Peyer's patch (tissue), 4 donors: ENCODE data around the gene EXOC4. TPM values are rescaled to one million over a fixed set of nuclear protein-coding genes. Genes with fewer than 3 reads are reported as not detected.

Experiments
- DNase-seq, 3 donors: peaks; one replicate each; pipeline ENCODE4 v3.0.0-alpha.2; 2017 to 2019
- H3K27ac ChIP-seq, 4 donors: fragments of 200-600 bp; sonication (generic); one replicate each; pipeline ENCODE4 v1.5.1; 2016 to 2019
- H3K27me3 ChIP-seq, 2 donors: fragments of 200-600 bp; sonication (generic); one replicate each; pipeline ENCODE4 v1.5.1; 2019
- H3K36me3 ChIP-seq, 3 donors: fragments of 200-600 bp; sonication (generic); one replicate each; pipeline ENCODE4 v1.5.1; 2016 to 2019
- H3K4me1 ChIP-seq, 4 donors: fragments of 200-600 bp; sonication (generic); one replicate each; pipeline ENCODE4 v1.5.1; 2016 to 2019
- H3K4me3 ChIP-seq, 4 donors: fragments of 200-600 bp; sonication (generic); 1 replicate in 3 of 4; 2 replicates in 1 of 4; pipeline ENCODE4 v1.5.1; 2016 to 2019; ENCODE audit warnings: mild to moderate bottlenecking in 1 of 4
- H3K9me3 ChIP-seq, 4 donors: fragments of 200-600 bp; sonication (generic); one replicate each; pipeline ENCODE4 v1.5.1; 2016 to 2019; ENCODE audit warnings: mild to moderate bottlenecking in 1 of 4
- CTCF ChIP-seq, 6 experiments: fragments of 450-650 bp in 4 of 6; fragments of 200-600 bp in 2 of 6; sonication (generic) in 1 of 6; IDR thresholded peaks; one replicate each; pipeline ENCODE4 v1.5.1; 2017 to 2019; ENCODE audit warnings: antibody characterized with exemption in 6 of 6, mild to moderate bottlenecking in 3 of 6, moderate library complexity in 1 of 6
- POLR2A ChIP-seq, 2 donors: fragments of 450-650 bp; IDR thresholded peaks; one replicate each; pipeline ENCODE4 v1.5.1; 2017; ENCODE audit warnings: antibody characterized with exemption in 2 of 2, mild to moderate bottlenecking in 2 of 2, moderate library complexity in 2 of 2
- total RNA-seq, 4 donors: library from RNA; depleted of rRNA; stranded (reverse); fragments of >200 nt; gene quantifications; one replicate each; pipeline ENCODE4 v1.1.0, GENCODE V29; 2016

Gene EXOC4
- total RNA-seq, 4 donors from 2014 or later = 128 to 502 (median 141) TPM

- no peak for TF ChIP-seq CTCF (IDR thresholded peaks at IDR 0.05)
- no peak for TF ChIP-seq POLR2A (IDR thresholded peaks at IDR 0.05)
- no peaks in the 10 kb centered on the region for H3K36me3 ChIP-seq
- no peak overlapping the region for H3K4me3 ChIP-seq
- no peaks in the 10 kb centered on the region for H3K4me1 ChIP-seq
- H3K27ac ChIP-seq = no peak overlapping the region
- no peaks in the 10 kb centered on the region for H3K9me3 ChIP-seq
- no peaks in the 10 kb centered on the region for H3K27me3 ChIP-seq
- no peak for DNase-seq
Observed at GRCh38 chr7:133504825-133505224, 251.9 kb downstream of the EXOC4 start.

GRCh38 chr7:133509822-133510221, 256.9 kb downstream of the EXOC4 start:
- DNase-seq = no peak
- TF ChIP-seq POLR2A (IDR thresholded peaks at IDR 0.05) = no peak
- TF ChIP-seq CTCF (IDR thresholded peaks at IDR 0.05) = no peak
- no peak overlapping the region for H3K4me3 ChIP-seq
- no peaks in the 10 kb centered on the region for H3K27me3 ChIP-seq
- no peaks in the 10 kb centered on the region for H3K9me3 ChIP-seq
- no peak overlapping the region for H3K27ac ChIP-seq
- H3K36me3 ChIP-seq = no peaks in the 10 kb centered on the region
- H3K4me1 ChIP-seq = no peaks in the 10 kb centered on the region

- no peak for DNase-seq
- no peak overlapping the region for H3K27ac ChIP-seq
- no peaks in the 10 kb centered on the region for H3K36me3 ChIP-seq
- no peak overlapping the region for H3K4me3 ChIP-seq
- no peaks in the 10 kb centered on the region for H3K9me3 ChIP-seq
- no peaks in the 10 kb centered on the region for H3K4me1 ChIP-seq
- H3K27me3 ChIP-seq = no peaks in the 10 kb centered on the region
- TF ChIP-seq CTCF (IDR thresholded peaks at IDR 0.05) (no peak), POLR2A (IDR thresholded peaks at IDR 0.05) (no peak)
Observed at GRCh38 chr7:133510326-133511055, 257.6 kb downstream of the EXOC4 start.

- Histone ChIP-seq H3K27me3 (no peaks in the 10 kb centered on the region), H3K27ac (no peak overlapping the region), H3K9me3 (no peaks in the 10 kb centered on the region), H3K4me3 (no peak overlapping the region), H3K36me3 (no peaks in the 10 kb centered on the region), H3K4me1 (no peaks in the 10 kb centered on the region)
- no peak for DNase-seq
- no peak for TF ChIP-seq POLR2A (IDR thresholded peaks at IDR 0.05)
- no peak for TF ChIP-seq CTCF (IDR thresholded peaks at IDR 0.05)
Observed at GRCh38 chr7:133511252-133511651, 258.4 kb downstream of the EXOC4 start.

GRCh38 chr7:133511708-133512107, 258.8 kb downstream of the EXOC4 start:
- no peak for DNase-seq
- no peaks in the 10 kb centered on the region for H3K9me3 ChIP-seq
- no peaks in the 10 kb centered on the region for H3K36me3 ChIP-seq
- TF ChIP-seq CTCF (IDR thresholded peaks at IDR 0.05) (no peak), POLR2A (IDR thresholded peaks at IDR 0.05) (no peak)
- no peaks in the 10 kb centered on the region for H3K27me3 ChIP-seq
- no peak overlapping the region for H3K4me3 ChIP-seq
- H3K4me1 ChIP-seq = no peaks in the 10 kb centered on the region
- no peak overlapping the region for H3K27ac ChIP-seq
